HL-60 (cell line): ENCODE data around the gene CDYL2.

Source experiments
- DNase-seq, 2 experiments: peaks; one replicate each; pipeline ENCODE4 v3.0.0-alpha.2; 2010 to 2020; ENCODE audit warnings: low read depth in 1 of 2, low spot score in 1 of 2
- H3K27ac ChIP-seq: fragments of 250-450 bp; sonication (Bioruptor Pico); replicated peaks from 2 replicates; pipeline ENCODE4 v1.5.1; 2020; ENCODE audit warnings: mild to moderate bottlenecking, moderate library complexity
- H3K27me3 ChIP-seq: fragments of 250-450 bp; sonication (Bioruptor Pico); 2 replicates; pipeline ENCODE4 v1.5.1; 2021; ENCODE audit warnings: mild to moderate bottlenecking, moderate library complexity; ENCODE audit not compliant: insufficient read depth, poor library complexity, severe bottlenecking
- H3K4me3 ChIP-seq: replicated peaks from 2 replicates; pipeline ENCODE4 v1.5.1; 2011; ENCODE audit warnings: mild to moderate bottlenecking, control low read depth, low read length; ENCODE audit not compliant: insufficient read depth
- CTCF ChIP-seq: IDR thresholded peaks from one replicate; pipeline ENCODE4 v1.5.1; 2011; ENCODE audit warnings: low read length, control low read depth, inconsistent platforms; ENCODE audit not compliant: insufficient read depth
- GABPA ChIP-seq: IDR thresholded peaks from 2 replicates; pipeline ENCODE4 v1.6.1; 2012; ENCODE audit warnings: low read depth
- POLR2AphosphoS5 ChIP-seq: IDR thresholded peaks from 2 replicates; pipeline ENCODE4 v1.6.1; 2012; ENCODE audit warnings: low read depth
- REST ChIP-seq: IDR thresholded peaks from 2 replicates; pipeline ENCODE4 v1.6.1; 2012; ENCODE audit warnings: low read depth; ENCODE audit not compliant: insufficient replicate concordance
- SPI1 ChIP-seq: IDR thresholded peaks from 2 replicates; pipeline ENCODE4 v1.6.1; 2012; ENCODE audit warnings: low read depth, mild to moderate bottlenecking, borderline replicate concordance

The CDYL2 gene

GRCh38 chr16:80741724-80742123 lies 62.7 kb downstream of the CDYL2 start:
- no peaks in the 10 kb centered on the region for H3K27me3 ChIP-seq
- TF ChIP-seq POLR2AphosphoS5 (no peak), SPI1 (no peak), REST (no peak), CTCF (no peak), GABPA (no peak)
- no peak overlapping the region for H3K4me3 ChIP-seq
- DNase-seq, result no peak
- no peak overlapping the region for H3K27ac ChIP-seq

- DNase-seq, result no peak
- H3K27ac ChIP-seq, result no peak overlapping the region
- TF ChIP-seq POLR2AphosphoS5 (no peak), SPI1 (no peak), CTCF (no peak)
- H3K27me3 ChIP-seq, result peaks cover 2% of the 10 kb centered on the region
- no peak overlapping the region for H3K4me3 ChIP-seq
Observed at GRCh38 chr16:80739523-80739922, 64.9 kb downstream of the CDYL2 start.

GRCh38 chr16:80738521-80738920 lies 65.9 kb downstream of the CDYL2 start:
- H3K27ac ChIP-seq, result no peak overlapping the region
- DNase-seq, result no peak
- TF ChIP-seq POLR2AphosphoS5, result no peak
- no peak for TF ChIP-seq GABPA
- H3K27me3 ChIP-seq, result peaks cover 3% of the 10 kb centered on the region
- H3K4me3 ChIP-seq, result no peak overlapping the region

GRCh38 chr16:80735846-80736245 lies 68.6 kb downstream of the CDYL2 start:
- TF ChIP-seq CTCF, result no peak
- no peak for TF ChIP-seq REST
- no peak for TF ChIP-seq SPI1
- no peak for TF ChIP-seq GABPA
- TF ChIP-seq POLR2AphosphoS5, result no peak
- Histone ChIP-seq H3K27me3 (peaks cover 3% of the 10 kb centered on the region), H3K27ac (no peak overlapping the region), H3K4me3 (no peak overlapping the region)
- DNase-seq, result no peak
